Calu3 (cell line): Measurements from ENCODE around the gene KCNT2. TPM values are rescaled to one million over a fixed set of nuclear protein-coding genes. Genes with fewer than 3 reads are reported as not detected.
"Not testable (repeated sequence)": the region's sequence is repeated elsewhere in the genome, so short reads cannot be mapped to it uniquely, and the experiment has no call there.

Experiments used
- BruUV-seq: library from RNA; stranded (reverse); fragments of 400-500 nt; replicated peaks from 2 replicates; lab custom pipeline; 2021; lab: Mats Ljungman, UMichigan
- CTCF ChIA-PET: fragments of 300-600 bp; sonication (Branson Sonifier 250); formaldehyde crosslinking; loops from one replicate; lab custom pipeline; 2022; ENCODE audit warnings: antibody characterized with exemption; lab: Charles Lee
- DNase-seq: peaks from one replicate; pipeline ENCODE4 v3.0.0; 2022
- H3K27ac Mint-ChIP-seq: one replicate; pipeline ENCODE4 v1.8.0; 2022; ENCODE audit warnings: mixed read lengths; ENCODE audit not compliant: unreplicated experiment
- H3K27me3 Mint-ChIP-seq: one replicate; pipeline ENCODE4 v1.8.0; 2022; ENCODE audit warnings: mixed read lengths; ENCODE audit not compliant: unreplicated experiment
- H3K36me3 Mint-ChIP-seq: one replicate; pipeline ENCODE4 v1.8.0; 2022; ENCODE audit warnings: mild to moderate bottlenecking, moderate library complexity, mixed read lengths; ENCODE audit not compliant: insufficient read depth, unreplicated experiment
- H3K4me1 Mint-ChIP-seq: one replicate; pipeline ENCODE4 v1.8.0; 2022; ENCODE audit warnings: mild to moderate bottlenecking, low read depth, mixed read lengths; ENCODE audit not compliant: unreplicated experiment
- H3K4me3 Mint-ChIP-seq: one replicate; pipeline ENCODE4 v1.8.0; 2022; ENCODE audit warnings: mild to moderate bottlenecking, low read depth, moderate library complexity, mixed read lengths; ENCODE audit not compliant: unreplicated experiment
- H3K9me3 Mint-ChIP-seq: one replicate; pipeline ENCODE4 v1.8.0; 2022; ENCODE audit warnings: low read depth, mixed read lengths; ENCODE audit not compliant: unreplicated experiment
- intact Hi-C: fragments of 100-400 bp; cut with micrococcal nuclease; formaldehyde crosslinking; loops from one replicate; pipeline ENCODE4 v1.10.0; 2022; ENCODE audit not compliant: unreplicated experiment
- total RNA-seq: library from RNA; stranded (reverse); gene quantifications from 2 replicates; pipeline ENCODE4 v1.2.3, GENCODE V29; 2022
- TF ChIP-seq, protein P1 (sequence below): fragments of 200-600 bp; IDR thresholded peaks from one replicate; pipeline ENCODE4 v1.8.0; 2022; ENCODE audit warnings: antibody characterized with exemption; ENCODE audit not compliant: unreplicated experiment

KCNT2 gene
- total RNA-seq, 1 experiment from 2014 or later = 3.3 TPM

DNA sequence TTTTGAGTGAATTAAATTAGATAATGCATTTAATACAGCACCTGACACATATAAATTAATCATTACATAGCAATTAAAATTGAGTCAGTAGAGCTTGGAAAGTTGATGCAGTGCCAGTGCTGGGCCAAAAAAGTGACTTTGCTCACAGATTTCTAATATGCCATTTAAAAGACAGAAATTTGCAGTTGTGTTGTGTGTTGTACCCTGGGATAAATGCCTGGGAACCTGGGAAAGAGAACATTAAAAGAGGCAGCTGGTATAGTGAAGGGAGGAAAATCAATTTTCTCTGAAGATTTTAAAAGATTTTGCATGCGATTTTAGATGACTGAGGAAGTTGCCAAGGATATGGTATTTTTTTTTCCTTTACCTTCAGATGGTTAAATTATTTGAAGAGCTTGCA is 32.7 kb upstream of the KCNT2 start:
- no peaks in the 10 kb centered on the region for H3K4me1 Mint-ChIP-seq
- no peak for DNase-seq
- no TSS peak for BruUV-seq
- no peak overlapping the region for H3K27ac Mint-ChIP-seq
- H3K27me3 Mint-ChIP-seq = no peaks in the 10 kb centered on the region
- TF ChIP-seq, protein P1, sequence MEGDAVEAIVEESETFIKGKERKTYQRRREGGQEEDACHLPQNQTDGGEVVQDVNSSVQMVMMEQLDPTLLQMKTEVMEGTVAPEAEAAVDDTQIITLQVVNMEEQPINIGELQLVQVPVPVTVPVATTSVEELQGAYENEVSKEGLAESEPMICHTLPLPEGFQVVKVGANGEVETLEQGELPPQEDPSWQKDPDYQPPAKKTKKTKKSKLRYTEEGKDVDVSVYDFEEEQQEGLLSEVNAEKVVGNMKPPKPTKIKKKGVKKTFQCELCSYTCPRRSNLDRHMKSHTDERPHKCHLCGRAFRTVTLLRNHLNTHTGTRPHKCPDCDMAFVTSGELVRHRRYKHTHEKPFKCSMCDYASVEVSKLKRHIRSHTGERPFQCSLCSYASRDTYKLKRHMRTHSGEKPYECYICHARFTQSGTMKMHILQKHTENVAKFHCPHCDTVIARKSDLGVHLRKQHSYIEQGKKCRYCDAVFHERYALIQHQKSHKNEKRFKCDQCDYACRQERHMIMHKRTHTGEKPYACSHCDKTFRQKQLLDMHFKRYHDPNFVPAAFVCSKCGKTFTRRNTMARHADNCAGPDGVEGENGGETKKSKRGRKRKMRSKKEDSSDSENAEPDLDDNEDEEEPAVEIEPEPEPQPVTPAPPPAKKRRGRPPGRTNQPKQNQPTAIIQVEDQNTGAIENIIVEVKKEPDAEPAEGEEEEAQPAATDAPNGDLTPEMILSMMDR = no peak
- intact Hi-C loops = no loop called here
- no peak overlapping the region for H3K4me3 Mint-ChIP-seq
- H3K9me3 Mint-ChIP-seq = no peaks in the 10 kb centered on the region
- CTCF ChIA-PET = no interaction called here
- no peaks in the 10 kb centered on the region for H3K36me3 Mint-ChIP-seq

GRCh38 chr1:196639291-196639690 is 31.1 kb upstream of the KCNT2 start:
- H3K9me3 Mint-ChIP-seq, DNase-seq, H3K27me3 Mint-ChIP-seq, H3K4me1 Mint-ChIP-seq, H3K36me3 Mint-ChIP-seq, H3K4me3 Mint-ChIP-seq, H3K27ac Mint-ChIP-seq, intact Hi-C loops, CTCF ChIA-PET, BruUV-seq: not testable (repeated sequence)

GRCh38 chr1:196638466-196638865 is 30.2 kb upstream of the KCNT2 start:
- Mint-ChIP-seq H3K27me3 (no peaks in the 10 kb centered on the region), H3K9me3 (no peaks in the 10 kb centered on the region), H3K27ac (no peak overlapping the region), H3K4me3 (no peak overlapping the region), H3K36me3 (no peaks in the 10 kb centered on the region), H3K4me1 (no peaks in the 10 kb centered on the region)
- intact Hi-C loops = no loop called here
- no TSS peak for BruUV-seq
- CTCF ChIA-PET = interaction anchor here (0.7 kb wide), 2 partner anchors 12 to 801 kb away, joined by 4 read pairs; no protein-coding TSS in a partner anchor
- TF ChIP-seq, protein P1 = no peak
- no peak for DNase-seq

GRCh38 chr1:196637606-196638005 is 29.4 kb upstream of the KCNT2 start:
- Mint-ChIP-seq H3K27me3 (no peaks in the 10 kb centered on the region), H3K27ac (no peak overlapping the region), H3K36me3 (no peaks in the 10 kb centered on the region), H3K9me3 (no peaks in the 10 kb centered on the region), H3K4me1 (no peaks in the 10 kb centered on the region), H3K4me3 (no peak overlapping the region)
- no TSS peak for BruUV-seq
- TF ChIP-seq, protein P1 = no peak
- intact Hi-C loops = no loop called here
- CTCF ChIA-PET = no interaction called here
- no peak for DNase-seq

- H3K27ac Mint-ChIP-seq = no peak overlapping the region
- no peaks in the 10 kb centered on the region for H3K36me3 Mint-ChIP-seq
- H3K27me3 Mint-ChIP-seq = no peaks in the 10 kb centered on the region
- no TSS peak for BruUV-seq
- CTCF ChIA-PET = interaction anchor here (0.6 kb wide), 1 partner anchor 12 kb away, joined by 4 read pairs; no protein-coding TSS in a partner anchor
- peaks cover 9% of the 10 kb centered on the region for H3K9me3 Mint-ChIP-seq
- intact Hi-C loops = no loop called here
- no peak overlapping the region for H3K4me3 Mint-ChIP-seq
- no peak for DNase-seq
- H3K4me1 Mint-ChIP-seq = no peaks in the 10 kb centered on the region
- TF ChIP-seq, protein P1 = no peak
Observed at GRCh38 chr1:196628838-196629237, 20.6 kb upstream of the KCNT2 start.
